Duodenal mucosa (tissue), 2 donors: ENCODE results near the gene NSUN2.

Experiments used
- H3K27ac ChIP-seq: one replicate; pipeline ENCODE4 v1.7.0; 2013; ENCODE audit warnings: low read depth, low read length
- H3K27me3 ChIP-seq, 2 donors: one replicate each; pipeline ENCODE4 v1.7.0; 2013; ENCODE audit warnings: low read length in 2 of 2, control low read depth in 1 of 2; ENCODE audit not compliant: insufficient read depth in 2 of 2, control insufficient read depth in 1 of 2
- H3K36me3 ChIP-seq, 2 donors: one replicate each; pipeline ENCODE4 v1.7.0; 2013; ENCODE audit warnings: low read length in 2 of 2, control low read depth in 1 of 2; ENCODE audit not compliant: insufficient read depth in 2 of 2, control insufficient read depth in 1 of 2
- H3K4me1 ChIP-seq, 2 donors: one replicate each; pipeline ENCODE4 v1.7.0; 2013; ENCODE audit warnings: low read length in 2 of 2, control low read depth in 1 of 2; ENCODE audit not compliant: insufficient read depth in 2 of 2, control insufficient read depth in 1 of 2
- H3K4me3 ChIP-seq, 2 donors: one replicate each; pipeline ENCODE4 v1.7.0; 2013; ENCODE audit warnings: low read length in 2 of 2, low read depth in 1 of 2
- H3K9ac ChIP-seq, 2 donors: one replicate each; pipeline ENCODE4 v1.7.0; 2013; ENCODE audit warnings: low read length in 2 of 2, low read depth in 1 of 2
- H3K9me3 ChIP-seq, 2 donors: one replicate each; pipeline ENCODE4 v1.7.0; 2013; ENCODE audit warnings: low read length in 2 of 2, control low read depth in 1 of 2; ENCODE audit not compliant: control insufficient read depth in 1 of 2

NSUN2 gene

GRCh38 chr5:6586647-6587042 lies 46.2 kb downstream of the NSUN2 start:
- peaks cover 17 to 23% of the 10 kb centered on the region in 2 donors for H3K27me3 ChIP-seq
- peaks cover 0 to 3% of the 10 kb centered on the region in 2 donors for H3K4me1 ChIP-seq
- no peak overlapping the region for H3K27ac ChIP-seq
- H3K4me3 ChIP-seq: no peak overlapping the region
- H3K9ac ChIP-seq: no peak overlapping the region
- H3K36me3 ChIP-seq: no peaks in the 10 kb centered on the region
- H3K9me3 ChIP-seq: no peaks in the 10 kb centered on the region

DNA sequence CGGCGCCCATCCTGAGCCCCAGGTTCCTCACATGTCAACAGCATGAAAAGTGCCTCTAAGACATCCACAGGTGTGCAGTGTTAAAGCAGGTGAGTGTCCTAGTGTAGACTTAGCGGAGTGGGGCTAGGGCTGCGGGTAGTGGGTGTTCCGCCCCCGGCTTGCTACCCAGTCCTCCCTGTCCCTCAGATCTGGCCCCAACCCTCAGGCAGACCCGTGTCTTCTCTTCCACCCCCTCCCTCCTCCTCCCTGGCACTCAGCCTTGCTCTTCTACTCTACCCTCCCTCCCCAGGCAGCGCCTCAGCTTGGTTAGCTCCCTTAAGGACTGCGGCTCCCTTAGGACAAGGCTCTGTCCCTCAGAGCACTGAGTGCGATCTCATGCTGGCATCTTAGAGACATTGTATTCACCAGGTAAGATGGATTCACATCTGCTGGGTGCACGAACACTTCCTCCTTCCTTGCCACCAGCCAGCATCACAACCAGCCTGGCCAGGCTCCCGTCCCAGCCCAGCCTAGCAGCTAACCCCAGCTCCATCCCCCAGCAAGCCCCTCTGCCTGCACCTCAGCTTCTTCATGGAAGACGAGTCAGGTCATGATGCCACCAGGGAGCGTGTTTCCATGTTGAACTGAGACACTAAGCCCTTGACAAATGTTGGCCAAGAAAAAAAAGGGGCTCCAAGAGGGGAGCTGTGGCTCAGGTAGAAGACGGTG lies 46.8 kb downstream of the NSUN2 start:
- Histone ChIP-seq H3K27ac (no peak overlapping the region), H3K27me3 (peaks cover 17 to 28% of the 10 kb centered on the region in 2 donors), H3K9ac (no peak overlapping the region)

DNA sequence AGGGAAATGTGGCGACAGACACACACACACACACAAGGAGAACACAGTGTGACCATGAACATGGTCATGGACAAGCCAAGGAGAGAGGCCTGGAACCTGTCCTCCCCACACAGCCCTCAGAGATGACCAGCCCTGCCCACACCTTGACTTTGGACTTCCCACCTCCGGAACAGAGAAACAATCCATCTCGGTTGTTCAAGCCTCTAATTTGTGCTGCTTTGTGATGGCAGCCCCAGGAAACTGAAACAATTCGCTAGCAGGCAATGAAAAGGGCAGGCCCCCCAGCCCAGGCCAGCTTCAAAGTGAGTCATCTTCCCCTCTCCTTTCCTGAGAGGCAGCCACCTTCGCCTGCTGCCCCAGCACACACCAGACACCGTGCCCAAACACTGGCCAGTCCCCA lies 47.7 kb downstream of the NSUN2 start:
- Histone ChIP-seq H3K36me3 (no peaks in the 10 kb centered on the region), H3K9me3 (no peaks in the 10 kb centered on the region), H3K27ac (no peak overlapping the region), H3K4me1 (peaks cover 0 to 3% of the 10 kb centered on the region in 2 donors), H3K9ac (no peak overlapping the region), H3K4me3 (no peak overlapping the region), H3K27me3 (peaks cover 20 to 28% of the 10 kb centered on the region in 2 donors)

More for the DNA sequence above, 46.8 kb downstream of the NSUN2 start:
- H3K9me3 ChIP-seq: no peaks in the 10 kb centered on the region
- no peaks in the 10 kb centered on the region for H3K36me3 ChIP-seq
- H3K4me3 ChIP-seq: no peak overlapping the region
- H3K4me1 ChIP-seq: peaks cover 0 to 3% of the 10 kb centered on the region in 2 donors

- no peak overlapping the region for H3K27ac ChIP-seq
- no peak overlapping the region for H3K4me3 ChIP-seq
- peaks cover 20 to 28% of the 10 kb centered on the region in 2 donors for H3K27me3 ChIP-seq
- no peaks in the 10 kb centered on the region for H3K9me3 ChIP-seq
- peaks cover 0 to 3% of the 10 kb centered on the region in 2 donors for H3K4me1 ChIP-seq
- no peak overlapping the region for H3K9ac ChIP-seq
- H3K36me3 ChIP-seq: no peaks in the 10 kb centered on the region
These were observed 48.1 kb downstream of the NSUN2 start for GRCh38 chr5:6584727-6585126.

- H3K9me3 ChIP-seq: no peaks in the 10 kb centered on the region
- H3K4me3 ChIP-seq: no peak overlapping the region
- H3K4me1 ChIP-seq: peaks cover 0 to 3% of the 10 kb centered on the region in 2 donors
- peaks cover 20 to 28% of the 10 kb centered on the region in 2 donors for H3K27me3 ChIP-seq
- H3K36me3 ChIP-seq: no peaks in the 10 kb centered on the region
- no peak overlapping the region for H3K27ac ChIP-seq
- H3K9ac ChIP-seq: no peak overlapping the region
These were observed 48.7 kb downstream of the NSUN2 start for GRCh38 chr5:6584101-6584645.

- Histone ChIP-seq H3K4me3 (peak overlapping the region; percentile 30 to 40), H3K36me3 (no peaks in the 10 kb centered on the region), H3K9me3 (no peaks in the 10 kb centered on the region), H3K27me3 (peaks cover 20 to 28% of the 10 kb centered on the region in 2 donors), H3K27ac (no peak overlapping the region), H3K4me1 (peaks cover 0 to 3% of the 10 kb centered on the region in 2 donors), H3K9ac (no peak overlapping the region)
These were observed 49.6 kb downstream of the NSUN2 start for GRCh38 chr5:6583049-6583880.

- Histone ChIP-seq H3K36me3 (no peaks in the 10 kb centered on the region), H3K27me3 (peaks cover 20 to 28% of the 10 kb centered on the region in 2 donors), H3K9ac (no peak overlapping the region), H3K4me1 (peaks cover 0 to 3% of the 10 kb centered on the region in 2 donors), H3K27ac (no peak overlapping the region), H3K9me3 (no peaks in the 10 kb centered on the region), H3K4me3 (peak overlapping the region; percentile 30 to 40)
These were observed 50.3 kb downstream of the NSUN2 start for GRCh38 chr5:6582507-6583048.

DNA sequence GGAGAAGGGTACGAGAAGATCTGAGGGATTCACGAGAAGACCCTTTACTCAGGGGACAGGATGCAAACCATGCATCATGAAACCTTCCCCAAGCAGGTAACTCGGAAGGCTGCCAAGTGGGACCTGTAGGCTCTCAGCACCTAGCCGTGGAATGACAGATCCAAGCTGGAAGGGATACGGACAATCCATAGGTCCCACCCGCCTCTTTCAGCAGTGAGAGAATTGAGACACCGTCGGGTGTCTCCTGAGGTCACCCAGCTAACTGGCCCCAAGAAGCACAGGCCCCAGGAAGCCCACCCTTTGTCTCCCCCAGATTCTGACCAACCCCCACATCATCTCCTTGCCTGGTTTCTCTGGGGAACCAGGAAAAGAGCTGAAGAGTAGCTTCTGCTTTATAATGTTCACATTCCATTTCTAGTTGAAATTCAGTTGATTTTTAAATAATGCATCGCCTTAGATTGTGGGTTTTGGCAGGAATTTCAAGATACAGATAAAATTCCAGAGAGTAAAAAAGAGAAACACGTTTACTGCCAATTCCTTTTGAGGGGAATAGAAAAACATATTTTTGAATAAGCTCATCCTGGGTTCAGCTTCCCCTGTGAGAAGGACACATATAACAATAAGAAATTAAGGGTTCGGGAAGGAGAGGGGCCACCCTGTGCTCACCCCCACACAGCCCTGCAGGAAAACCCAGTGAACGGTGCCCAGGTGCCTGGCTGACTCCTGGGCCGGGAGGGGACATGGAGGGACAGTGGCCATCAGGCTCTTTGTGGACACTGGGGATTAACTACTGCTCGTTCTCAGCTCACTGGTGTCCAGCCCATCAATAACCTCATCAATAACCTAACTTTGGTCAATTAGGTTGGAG lies 51.1 kb downstream of the NSUN2 start:
- H3K4me1 ChIP-seq: peaks cover 0 to 3% of the 10 kb centered on the region in 2 donors
- peaks cover 20 to 28% of the 10 kb centered on the region in 2 donors for H3K27me3 ChIP-seq
- no peak overlapping the region for H3K4me3 ChIP-seq
- H3K9ac ChIP-seq: no peak overlapping the region
- H3K27ac ChIP-seq: no peak overlapping the region
- H3K36me3 ChIP-seq: no peaks in the 10 kb centered on the region
- H3K9me3 ChIP-seq: no peaks in the 10 kb centered on the region

DNA sequence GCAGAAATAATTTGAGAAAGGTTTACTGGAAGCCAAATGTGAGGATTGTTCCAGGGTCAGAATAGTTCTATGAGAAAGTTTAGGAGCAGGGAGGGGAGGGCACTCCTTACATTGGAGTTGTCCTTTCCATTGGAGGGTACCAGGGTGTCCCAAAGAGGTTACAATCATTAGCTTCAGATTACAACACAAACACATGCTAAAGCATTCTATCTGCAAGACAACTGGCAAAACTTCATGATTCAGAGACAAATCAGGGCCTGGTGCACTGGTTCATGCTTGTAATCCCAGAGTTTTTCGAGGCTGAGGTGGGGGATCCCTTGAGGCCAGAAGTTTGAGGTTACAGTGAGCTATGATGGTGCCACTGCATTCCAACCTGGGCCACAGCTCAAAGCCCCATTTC lies 51.8 kb downstream of the NSUN2 start:
- Histone ChIP-seq H3K4me1 (peaks cover 0 to 3% of the 10 kb centered on the region in 2 donors), H3K9ac (no peak overlapping the region), H3K9me3 (no peaks in the 10 kb centered on the region), H3K27ac (no peak overlapping the region), H3K36me3 (no peaks in the 10 kb centered on the region), H3K27me3 (peaks cover 17 to 28% of the 10 kb centered on the region in 2 donors), H3K4me3 (no peak overlapping the region)
